Measurements from ENCODE around the gene TNNT2.

Gene TNNT2

DNA sequence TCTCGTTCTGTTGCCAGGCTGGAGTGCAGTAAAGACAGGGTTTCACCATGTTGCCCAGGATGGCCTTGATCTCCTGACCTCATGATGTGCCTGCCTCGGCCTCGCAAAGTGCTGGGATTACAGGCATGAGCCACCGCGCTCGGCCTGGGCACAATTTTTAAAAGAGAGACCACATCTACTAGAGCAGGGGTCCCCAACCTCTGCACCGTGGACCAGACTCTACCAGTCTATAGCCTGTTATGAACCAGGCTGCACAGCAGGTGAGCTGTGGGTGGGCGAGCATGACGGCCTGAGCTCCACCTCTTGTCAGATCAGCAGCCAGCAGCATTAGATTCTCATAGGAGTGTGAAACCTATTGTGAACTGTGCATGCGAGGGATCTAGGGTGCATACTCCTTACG, 20.8 kb downstream of the TNNT2 start:
- H3K4me3 ChIP-seq (replicated peaks; ENCODE audit: low read depth, low read length) = no peak overlapping the region
- TF ChIP-seq, protein P1, sequence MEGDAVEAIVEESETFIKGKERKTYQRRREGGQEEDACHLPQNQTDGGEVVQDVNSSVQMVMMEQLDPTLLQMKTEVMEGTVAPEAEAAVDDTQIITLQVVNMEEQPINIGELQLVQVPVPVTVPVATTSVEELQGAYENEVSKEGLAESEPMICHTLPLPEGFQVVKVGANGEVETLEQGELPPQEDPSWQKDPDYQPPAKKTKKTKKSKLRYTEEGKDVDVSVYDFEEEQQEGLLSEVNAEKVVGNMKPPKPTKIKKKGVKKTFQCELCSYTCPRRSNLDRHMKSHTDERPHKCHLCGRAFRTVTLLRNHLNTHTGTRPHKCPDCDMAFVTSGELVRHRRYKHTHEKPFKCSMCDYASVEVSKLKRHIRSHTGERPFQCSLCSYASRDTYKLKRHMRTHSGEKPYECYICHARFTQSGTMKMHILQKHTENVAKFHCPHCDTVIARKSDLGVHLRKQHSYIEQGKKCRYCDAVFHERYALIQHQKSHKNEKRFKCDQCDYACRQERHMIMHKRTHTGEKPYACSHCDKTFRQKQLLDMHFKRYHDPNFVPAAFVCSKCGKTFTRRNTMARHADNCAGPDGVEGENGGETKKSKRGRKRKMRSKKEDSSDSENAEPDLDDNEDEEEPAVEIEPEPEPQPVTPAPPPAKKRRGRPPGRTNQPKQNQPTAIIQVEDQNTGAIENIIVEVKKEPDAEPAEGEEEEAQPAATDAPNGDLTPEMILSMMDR (IDR thresholded peaks at IDR 0.05; ENCODE audit: insufficient read depth, low read length, poor library complexity, severe bottlenecking) = no peak
- no peaks in the 10 kb centered on the region for H3K36me3 ChIP-seq (ENCODE audit: control insufficient read depth, insufficient read depth, low read length)
- DNase-seq (ENCODE audit: extremely low read depth, insufficient read length) = no peak
- peaks cover 3% of the 10 kb centered on the region for H3K27me3 ChIP-seq (replicated peaks; ENCODE audit: control insufficient read depth, insufficient read depth, low read length)

DNA sequence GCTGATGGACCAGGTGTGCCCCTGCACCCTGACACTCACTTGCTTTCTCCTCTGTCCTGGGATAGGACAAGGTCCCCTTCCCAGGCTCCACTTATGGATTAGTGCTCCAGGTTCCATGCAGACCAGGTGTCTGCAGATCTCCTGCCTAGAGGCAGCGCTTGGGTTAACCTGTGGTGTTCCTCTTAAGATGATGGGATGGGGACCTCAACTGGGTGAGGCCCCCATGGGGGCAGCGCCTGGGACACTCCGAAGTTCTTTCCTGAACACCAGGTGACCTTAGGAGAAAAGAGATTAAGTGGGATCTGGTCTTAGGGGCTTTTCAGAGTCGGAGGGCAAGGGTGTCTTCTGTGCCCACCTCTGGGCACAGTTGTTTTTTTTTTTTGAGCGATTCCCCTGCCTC, 21.2 kb downstream of the TNNT2 start:
- Histone ChIP-seq H3K36me3 (ENCODE audit: control insufficient read depth, insufficient read depth, low read length) (no peaks in the 10 kb centered on the region), H3K4me3 (replicated peaks; ENCODE audit: low read depth, low read length) (no peak overlapping the region), H3K27me3 (replicated peaks; ENCODE audit: control insufficient read depth, insufficient read depth, low read length) (peaks cover 1% of the 10 kb centered on the region)
- no peak for DNase-seq (ENCODE audit: extremely low read depth, insufficient read length)
- TF ChIP-seq, protein P1 (IDR thresholded peaks at IDR 0.05; ENCODE audit: insufficient read depth, low read length, poor library complexity, severe bottlenecking) = no peak

DNA sequence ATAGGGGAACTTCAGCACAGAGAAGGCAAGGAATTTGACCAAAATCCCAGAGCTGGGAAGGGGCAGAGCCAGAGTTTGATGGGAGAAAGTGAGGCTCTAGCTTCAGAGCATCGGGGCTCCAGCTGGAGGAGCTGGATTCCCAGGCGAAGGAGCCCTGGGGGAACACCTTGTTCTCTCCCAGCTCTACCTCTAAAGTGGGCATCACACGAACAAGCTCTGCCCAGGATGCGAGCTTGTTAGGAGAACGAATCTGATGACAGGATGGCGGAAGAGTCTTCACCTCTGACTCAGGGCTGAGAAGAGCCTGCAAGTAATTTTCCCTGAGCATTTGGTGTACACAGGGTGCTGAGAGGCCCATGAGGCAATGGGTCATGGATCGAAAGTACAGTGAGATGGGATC, 22.0 kb downstream of the TNNT2 start:
- no peaks in the 10 kb centered on the region for H3K36me3 ChIP-seq (ENCODE audit: control insufficient read depth, insufficient read depth, low read length)
- no peak overlapping the region for H3K4me3 ChIP-seq (replicated peaks; ENCODE audit: low read depth, low read length)
- peaks cover 1% of the 10 kb centered on the region for H3K27me3 ChIP-seq (replicated peaks; ENCODE audit: control insufficient read depth, insufficient read depth, low read length)
- TF ChIP-seq, protein P1 (IDR thresholded peaks at IDR 0.05; ENCODE audit: insufficient read depth, low read length, poor library complexity, severe bottlenecking) = no peak
- DNase-seq (ENCODE audit: extremely low read depth, insufficient read length) = no peak

DNA sequence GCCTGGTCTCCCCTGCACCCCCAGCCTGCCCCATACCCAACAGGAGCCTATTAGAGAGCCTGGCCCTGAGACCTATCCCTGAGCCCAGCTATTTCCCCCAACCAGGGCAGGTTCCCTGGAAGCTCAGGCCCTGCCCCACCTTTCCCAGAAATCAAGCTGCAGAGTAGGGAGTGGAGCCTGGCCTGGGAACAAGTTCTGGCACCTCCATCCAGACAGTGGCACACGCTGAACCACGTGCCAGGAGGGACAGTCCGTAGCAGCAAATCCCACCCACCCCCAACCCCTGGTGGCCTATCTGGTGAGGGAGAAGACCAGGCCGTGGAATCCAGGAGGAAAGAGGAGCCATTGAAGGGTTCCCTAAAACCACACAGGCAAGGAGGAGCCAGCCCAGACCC, 22.6 kb downstream of the TNNT2 start:
- Histone ChIP-seq H3K27me3 (replicated peaks; ENCODE audit: control insufficient read depth, insufficient read depth, low read length) (peaks cover 1% of the 10 kb centered on the region), H3K36me3 (ENCODE audit: control insufficient read depth, insufficient read depth, low read length) (no peaks in the 10 kb centered on the region), H3K4me3 (replicated peaks; ENCODE audit: low read depth, low read length) (no peak overlapping the region)
- no peak for DNase-seq (ENCODE audit: extremely low read depth, insufficient read length)
- TF ChIP-seq, protein P1 (IDR thresholded peaks at IDR 0.05; ENCODE audit: insufficient read depth, low read length, poor library complexity, severe bottlenecking) = no peak

DNA sequence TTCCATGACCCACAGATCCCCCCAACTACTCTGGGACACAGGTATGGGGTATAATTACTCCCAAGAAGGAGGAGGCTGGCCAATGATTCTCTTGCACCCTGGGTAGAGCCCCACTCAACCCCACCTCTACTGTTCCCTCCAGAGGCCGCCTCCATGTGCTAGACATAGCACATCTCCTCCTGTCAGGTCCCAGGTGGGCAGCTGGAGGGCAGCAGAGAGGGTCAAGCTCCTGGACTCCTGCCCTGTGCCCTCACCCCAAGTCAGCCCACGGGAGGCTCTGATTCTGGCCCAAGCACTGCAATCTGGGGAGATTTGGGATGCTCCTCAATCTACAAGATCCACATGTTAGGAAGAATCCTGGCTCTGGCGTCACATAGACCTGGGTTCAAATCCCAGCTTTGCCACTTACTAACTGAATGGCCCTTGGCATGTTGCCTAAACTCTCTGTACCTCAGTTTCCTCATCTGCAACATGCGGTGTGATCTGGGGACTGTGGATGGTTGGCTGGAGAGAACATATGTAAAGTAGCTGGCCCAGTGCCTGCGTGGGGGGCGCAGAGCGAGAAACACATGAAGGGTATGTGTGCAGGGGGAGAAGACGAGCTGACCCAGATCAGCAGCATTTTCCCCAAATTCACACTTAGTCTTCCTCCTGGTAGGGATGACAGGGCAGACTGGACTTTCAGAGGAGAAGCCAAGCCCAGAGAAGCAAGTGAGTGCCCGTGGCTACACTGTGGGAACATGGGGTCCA, 23.2 kb downstream of the TNNT2 start:
- Histone ChIP-seq H3K4me3 (replicated peaks; ENCODE audit: low read depth, low read length) (no peak overlapping the region), H3K27me3 (replicated peaks; ENCODE audit: control insufficient read depth, insufficient read depth, low read length) (peaks cover 1% of the 10 kb centered on the region), H3K36me3 (ENCODE audit: control insufficient read depth, insufficient read depth, low read length) (no peaks in the 10 kb centered on the region)
- no peak for DNase-seq (ENCODE audit: extremely low read depth, insufficient read length)
- TF ChIP-seq, protein P1 (IDR thresholded peaks at IDR 0.05; ENCODE audit: insufficient read depth, low read length, poor library complexity, severe bottlenecking) = no peak

Measured in GM06990 (cell line).